ENCODE results near the gene CTDSP1. TPM values are rescaled to one million over a fixed set of nuclear protein-coding genes. Genes with fewer than 3 reads are reported as not detected.

The CTDSP1 gene
- total RNA-seq, 4 donors from 2014 or later = 47.3 to 87.4 (median 58.0) TPM

GRCh38 chr2:218447072-218447471 lies 47.4 kb downstream of the CTDSP1 start:
- no peaks in the 10 kb centered on the region for H3K27me3 ChIP-seq
- TF ChIP-seq, protein P1, sequence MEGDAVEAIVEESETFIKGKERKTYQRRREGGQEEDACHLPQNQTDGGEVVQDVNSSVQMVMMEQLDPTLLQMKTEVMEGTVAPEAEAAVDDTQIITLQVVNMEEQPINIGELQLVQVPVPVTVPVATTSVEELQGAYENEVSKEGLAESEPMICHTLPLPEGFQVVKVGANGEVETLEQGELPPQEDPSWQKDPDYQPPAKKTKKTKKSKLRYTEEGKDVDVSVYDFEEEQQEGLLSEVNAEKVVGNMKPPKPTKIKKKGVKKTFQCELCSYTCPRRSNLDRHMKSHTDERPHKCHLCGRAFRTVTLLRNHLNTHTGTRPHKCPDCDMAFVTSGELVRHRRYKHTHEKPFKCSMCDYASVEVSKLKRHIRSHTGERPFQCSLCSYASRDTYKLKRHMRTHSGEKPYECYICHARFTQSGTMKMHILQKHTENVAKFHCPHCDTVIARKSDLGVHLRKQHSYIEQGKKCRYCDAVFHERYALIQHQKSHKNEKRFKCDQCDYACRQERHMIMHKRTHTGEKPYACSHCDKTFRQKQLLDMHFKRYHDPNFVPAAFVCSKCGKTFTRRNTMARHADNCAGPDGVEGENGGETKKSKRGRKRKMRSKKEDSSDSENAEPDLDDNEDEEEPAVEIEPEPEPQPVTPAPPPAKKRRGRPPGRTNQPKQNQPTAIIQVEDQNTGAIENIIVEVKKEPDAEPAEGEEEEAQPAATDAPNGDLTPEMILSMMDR (IDR thresholded peaks at IDR 0.05) = no peak
- TF ChIP-seq POLR2A (IDR thresholded peaks at IDR 0.05) = no peak
- intact Hi-C loops (cut with DNase I) = no loop called here
- no peak overlapping the region for H3K27ac ChIP-seq
- no peak overlapping the region for H3K4me3 ChIP-seq
- 96 to 100% methylated on average over 2 of the region's 2 CpGs for WGBS, 2 donors
- H3K9me3 ChIP-seq = no peaks in the 10 kb centered on the region
- no peak for DNase-seq
- H3K4me1 ChIP-seq = peaks cover 6 to 23% (median 13%) of the 10 kb centered on the region in 3 donors
- peaks cover 0 to 50% (median 0%) of the 10 kb centered on the region in 3 donors for H3K36me3 ChIP-seq

DNA sequence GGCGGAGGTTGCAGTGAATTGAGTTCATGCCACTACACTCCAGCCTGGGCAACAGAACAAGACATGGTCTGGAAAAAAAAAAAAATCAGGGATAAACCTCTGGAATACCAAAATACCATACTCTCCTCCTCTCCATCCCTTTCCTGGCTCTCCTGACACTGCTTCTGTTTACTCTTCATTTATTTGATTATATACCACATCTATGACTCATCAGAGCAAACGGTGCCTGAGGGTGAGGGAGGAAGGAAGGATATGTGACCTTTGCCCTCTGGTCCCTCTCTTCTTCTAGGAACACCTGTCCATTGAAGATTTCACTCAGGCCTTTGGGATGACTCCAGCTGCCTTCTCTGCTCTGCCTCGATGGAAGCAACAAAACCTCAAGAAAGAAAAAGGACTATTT lies 49.3 kb downstream of the CTDSP1 start:
- TF ChIP-seq, protein P1 (IDR thresholded peaks at IDR 0.05) = no peak
- no peak for TF ChIP-seq POLR2A (IDR thresholded peaks at IDR 0.05)
- no peak overlapping the region for H3K4me3 ChIP-seq
- peaks cover 6 to 23% (median 13%) of the 10 kb centered on the region in 3 donors for H3K4me1 ChIP-seq
- H3K27me3 ChIP-seq = no peaks in the 10 kb centered on the region
- no peaks in the 10 kb centered on the region for H3K9me3 ChIP-seq
- intact Hi-C loops (cut with DNase I) = no loop called here
- no peak for DNase-seq
- H3K36me3 ChIP-seq = peaks cover 0 to 67% (median 0%) of the 10 kb centered on the region in 3 donors
- WGBS, 2 donors = 22 to 42% methylated on average over 3 of the region's 3 CpGs
- H3K27ac ChIP-seq = peak overlapping the region in 1 of 4 donors; percentile 31

DNA sequence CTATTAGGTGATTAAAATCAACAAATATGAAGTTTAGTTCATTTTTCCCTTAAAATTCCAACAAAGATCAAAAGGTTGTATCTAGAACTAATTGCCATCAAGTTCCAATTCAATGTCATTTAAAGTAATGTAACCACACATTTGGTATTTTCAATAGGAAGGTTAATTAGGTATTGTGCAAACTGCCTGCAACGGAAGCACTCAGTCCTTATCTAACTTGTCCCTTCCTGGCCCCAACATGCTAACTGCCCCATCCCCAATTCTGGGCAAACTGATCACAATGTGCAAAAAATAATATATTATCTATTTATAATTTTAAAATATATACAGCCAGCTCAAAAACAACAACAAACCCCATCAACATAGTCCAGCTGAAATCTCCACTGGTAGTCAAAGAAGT lies 52.4 kb downstream of the CTDSP1 start:
- no peaks in the 10 kb centered on the region for H3K9me3 ChIP-seq
- intact Hi-C loops (cut with DNase I) = no loop called here
- 80 to 87% methylated on average over 1 of the region's 1 CpG for WGBS, 2 donors
- TF ChIP-seq, protein P1 (IDR thresholded peaks at IDR 0.05) = no peak
- TF ChIP-seq POLR2A (IDR thresholded peaks at IDR 0.05) = no peak
- peaks cover 6 to 23% (median 13%) of the 10 kb centered on the region in 3 donors for H3K4me1 ChIP-seq
- H3K27me3 ChIP-seq = no peaks in the 10 kb centered on the region
- no peak overlapping the region for H3K27ac ChIP-seq
- no peak overlapping the region for H3K4me3 ChIP-seq
- no peak for DNase-seq
- peaks cover 0 to 78% (median 6%) of the 10 kb centered on the region in 3 donors for H3K36me3 ChIP-seq

Small RNA genes within 50 kb of the gene (small RNA-seq; reads per million reads assigned to genes)
- 556 to 1,100 (median 718) reads per million in 4 donors for gene MIR26B

Other genes starting within 250 kb of the CTDSP1 start
- 1 to 10 TPM in 1 of 4 donors, not detected in 3; 1.3 TPM for gene CXCR1, start 232.9 kb upstream of the CTDSP1 start, total RNA-seq
- 100 to 1,000 TPM; 465 to 690 (median 542) TPM for gene ARPC2, start 182.7 kb upstream of the CTDSP1 start, total RNA-seq
- gene GPBAR1, start 138.9 kb upstream of the CTDSP1 start, total RNA-seq = 1 to 10 TPM in 1 of 4 donors, under 1 TPM in 2, not detected in 1; 0.26 to 1.3 (median 0.31) TPM
- gene AAMP, start 129.7 kb upstream of the CTDSP1 start, total RNA-seq = 100 to 1,000 TPM in 3 of 4 donors, 10 to 100 TPM in 1; 97.9 to 136 (median 118) TPM
- 10 to 100 TPM; 19.7 to 34.3 (median 28.0) TPM for gene PNKD, start 129.3 kb upstream of the CTDSP1 start, total RNA-seq
- gene TMBIM1, start 107.4 kb upstream of the CTDSP1 start, total RNA-seq = 100 to 1,000 TPM; 238 to 342 (median 275) TPM
- gene CATIP, start 43.0 kb upstream of the CTDSP1 start, total RNA-seq = not detected
- 10 to 100 TPM in 1 of 4 donors, 1 to 10 TPM in 3; 1.7 to 10.6 (median 8.7) TPM for gene SLC11A1, start 17.6 kb upstream of the CTDSP1 start, total RNA-seq
- gene VIL1, start 19.3 kb downstream of the CTDSP1 start, total RNA-seq = not detected
- 10 to 100 TPM in 1 of 4 donors, 1 to 10 TPM in 3; 6.0 to 10.9 (median 7.8) TPM for gene USP37, start 168.5 kb downstream of the CTDSP1 start, total RNA-seq
- gene CNOT9, start 169.0 kb downstream of the CTDSP1 start, total RNA-seq = 10 to 100 TPM; 30.4 to 58.3 (median 40.0) TPM
- 1 to 10 TPM; 2.7 to 7.1 (median 4.0) TPM for gene PLCD4, start 208.0 kb downstream of the CTDSP1 start, total RNA-seq